GM21786 (cell line): ENCODE data around the gene DTNB.
A peak's percentile ranks its signal among the peaks of the same experiment; 100 is the strongest.
"Not testable (repeated sequence)": the region's sequence is repeated elsewhere in the genome, so short reads cannot be mapped to it uniquely, and the experiment has no call there.

Source experiments
- ATAC-seq: cut with Tn5 transposase; IDR thresholded peaks from one replicate; pipeline ENCODE4 v1.9.1; 2021; ENCODE audit not compliant: unreplicated experiment

DTNB gene

GRCh38 chr2:25633801-25634200, 39.6 kb downstream of the DTNB start:
- not testable (repeated sequence) for ATAC-seq

GRCh38 chr2:25632396-25632795, 41.0 kb downstream of the DTNB start:
- ATAC-seq, result no peak

- ATAC-seq, result no peak
Observed at GRCh38 chr2:25624635-25625034, 48.7 kb downstream of the DTNB start.

GRCh38 chr2:25623361-25623760, 50.0 kb downstream of the DTNB start:
- no peak for ATAC-seq

- no peak for ATAC-seq
Observed at GRCh38 chr2:25620711-25621110, 52.7 kb downstream of the DTNB start.

GRCh38 chr2:25620077-25620476, 53.3 kb downstream of the DTNB start:
- ATAC-seq, result no peak

GRCh38 chr2:25619185-25619584, 54.2 kb downstream of the DTNB start:
- no peak for ATAC-seq

- no peak for ATAC-seq
Observed at GRCh38 chr2:25618676-25619075, 54.7 kb downstream of the DTNB start.

- no peak for ATAC-seq
Observed at GRCh38 chr2:25617948-25618646, 55.3 kb downstream of the DTNB start.

GRCh38 chr2:25615920-25616319, 57.5 kb downstream of the DTNB start:
- ATAC-seq, result no peak

- no peak for ATAC-seq
Observed at GRCh38 chr2:25615386-25615785, 58.0 kb downstream of the DTNB start.

- ATAC-seq, result no peak
Observed at GRCh38 chr2:25614711-25615110, 58.7 kb downstream of the DTNB start.

- ATAC-seq, result no peak
Observed at GRCh38 chr2:25608718-25609117, 64.7 kb downstream of the DTNB start.

- ATAC-seq, result no peak
Observed at GRCh38 chr2:25606892-25607291, 66.5 kb downstream of the DTNB start.

- ATAC-seq, result peak; percentile 61
Observed at GRCh38 chr2:25602333-25602723, 71.0 kb downstream of the DTNB start.

GRCh38 chr2:25601711-25602332, 71.6 kb downstream of the DTNB start:
- peak; percentile 57 for ATAC-seq

GRCh38 chr2:25598911-25599310, 74.5 kb downstream of the DTNB start:
- ATAC-seq, result no peak

- no peak for ATAC-seq
Observed at GRCh38 chr2:25598332-25598731, 75.0 kb downstream of the DTNB start.

GRCh38 chr2:25597881-25598280, 75.5 kb downstream of the DTNB start:
- no peak for ATAC-seq

- ATAC-seq, result no peak
Observed at GRCh38 chr2:25596516-25597244, 76.7 kb downstream of the DTNB start.

- no peak for ATAC-seq
Observed at GRCh38 chr2:25595393-25595792, 78.0 kb downstream of the DTNB start.

GRCh38 chr2:25594991-25595390, 78.4 kb downstream of the DTNB start:
- no peak for ATAC-seq
